HuH-7.5 (cell line): ENCODE data around the gene SLC39A5.
"Not testable (repeated sequence)": the region's sequence is repeated elsewhere in the genome, so short reads cannot be mapped to it uniquely, and the experiment has no call there.

Experiments
- DNase-seq: peaks from one replicate; pipeline ENCODE4 v3.0.0; 2011; ENCODE audit warnings: low spot score

The SLC39A5 gene, protein sequence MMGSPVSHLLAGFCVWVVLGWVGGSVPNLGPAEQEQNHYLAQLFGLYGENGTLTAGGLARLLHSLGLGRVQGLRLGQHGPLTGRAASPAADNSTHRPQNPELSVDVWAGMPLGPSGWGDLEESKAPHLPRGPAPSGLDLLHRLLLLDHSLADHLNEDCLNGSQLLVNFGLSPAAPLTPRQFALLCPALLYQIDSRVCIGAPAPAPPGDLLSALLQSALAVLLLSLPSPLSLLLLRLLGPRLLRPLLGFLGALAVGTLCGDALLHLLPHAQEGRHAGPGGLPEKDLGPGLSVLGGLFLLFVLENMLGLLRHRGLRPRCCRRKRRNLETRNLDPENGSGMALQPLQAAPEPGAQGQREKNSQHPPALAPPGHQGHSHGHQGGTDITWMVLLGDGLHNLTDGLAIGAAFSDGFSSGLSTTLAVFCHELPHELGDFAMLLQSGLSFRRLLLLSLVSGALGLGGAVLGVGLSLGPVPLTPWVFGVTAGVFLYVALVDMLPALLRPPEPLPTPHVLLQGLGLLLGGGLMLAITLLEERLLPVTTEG

DNA sequence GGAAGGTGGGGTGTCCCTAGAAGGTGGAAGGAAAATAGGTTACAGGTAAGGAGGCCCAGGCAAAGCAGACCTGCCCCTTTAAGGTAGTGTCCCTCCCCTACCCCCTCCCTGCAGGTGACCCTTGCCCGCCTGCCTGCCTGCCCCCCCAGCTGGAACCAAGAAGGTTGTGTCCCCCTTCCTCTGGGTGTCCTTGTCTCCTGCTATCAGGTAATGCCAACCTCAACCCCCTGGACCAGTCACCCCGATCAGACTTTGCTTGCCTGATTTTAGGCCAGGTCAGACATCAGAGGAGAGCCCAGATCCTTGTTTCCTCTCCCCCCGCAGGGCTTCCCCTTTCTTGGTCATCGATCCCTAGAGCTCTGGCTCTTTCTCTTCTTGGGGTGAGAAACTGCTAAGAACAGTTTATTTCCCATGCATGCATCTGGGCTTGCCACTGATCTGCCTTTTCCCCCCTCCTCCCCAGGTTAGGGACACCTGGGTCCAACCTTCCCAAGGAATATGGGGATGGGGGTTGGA, at the start of gene SLC39A5:
TSS of gene SLC39A5 (plus strand) at position 136 of the 516 bp plus-strand sequence. CDS start 1,224 bp downstream, outside the sequence.
- no peak for DNase-seq

GRCh38 chr12:56186957-56187356, 42.9 kb upstream of the SLC39A5 start:
- no peak for DNase-seq

- DNase-seq: no peak
Observed at GRCh38 chr12:56188131-56188777, 41.6 kb upstream of the SLC39A5 start.

DNA sequence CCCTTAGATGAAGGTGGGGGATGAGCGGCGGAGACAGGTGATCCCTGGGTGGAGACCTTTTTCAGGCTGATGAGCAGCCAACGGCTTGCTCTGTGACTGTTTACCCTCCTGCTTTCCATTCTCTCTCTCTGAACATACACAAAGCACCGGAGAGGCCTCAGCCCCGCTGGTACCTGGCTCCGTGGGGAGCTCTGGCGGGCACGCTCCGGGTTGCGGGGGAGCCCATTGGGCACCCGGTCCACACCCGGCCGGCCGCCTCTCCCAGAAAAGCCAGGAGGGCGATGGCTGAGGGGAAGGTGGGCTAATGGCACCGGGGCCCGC, 41.1 kb upstream of the SLC39A5 start:
- DNase-seq: peak; percentile 29

DNA sequence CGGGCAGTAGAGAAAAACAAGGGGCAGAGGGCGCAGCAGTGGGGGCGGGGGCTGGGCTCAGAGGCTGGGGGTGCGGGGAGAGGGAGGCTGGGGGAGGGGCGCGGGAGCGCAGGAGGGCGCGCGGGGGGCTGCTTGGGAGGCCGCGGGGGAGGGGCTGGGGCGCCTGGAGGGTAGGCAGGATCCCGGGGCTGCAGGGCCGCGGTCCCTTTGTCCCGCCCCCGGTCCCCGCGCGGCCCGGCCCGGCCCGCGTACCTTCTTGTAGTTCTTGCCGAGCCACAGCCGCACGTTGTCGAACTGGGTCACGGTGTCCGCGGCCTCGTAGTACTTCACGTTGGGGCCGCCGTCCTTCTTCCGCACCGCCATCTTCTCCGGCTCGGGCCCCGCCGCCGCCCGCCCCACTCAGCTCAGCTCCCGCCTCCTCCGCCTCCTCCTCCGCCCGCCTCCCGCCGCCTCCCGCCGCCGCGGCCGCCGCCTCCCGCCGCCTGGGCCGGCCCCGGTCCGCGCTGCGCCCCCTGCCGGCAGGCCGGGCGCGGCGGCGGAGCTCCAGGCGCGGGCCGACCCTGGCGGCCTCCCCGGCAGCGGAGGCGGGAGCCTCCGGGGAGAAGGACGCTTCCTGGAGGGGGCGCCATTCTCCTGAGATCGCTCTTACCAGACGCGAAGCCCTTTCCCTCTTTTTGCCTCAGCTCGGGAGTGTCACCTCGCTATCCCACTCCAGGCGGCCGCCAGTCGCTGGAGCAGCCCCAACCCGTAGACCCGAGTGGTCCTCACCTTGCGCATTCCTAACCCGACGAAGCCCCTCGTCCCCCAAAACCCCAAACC, 40.5 kb upstream of the SLC39A5 start, which contains the start of gene SMARCC2:
TSS of gene SMARCC2 (minus strand) at position 385 of the 819 bp plus-strand sequence. CDS start at position 363, 22 bp downstream.
- peak; percentile 80 for DNase-seq

DNA sequence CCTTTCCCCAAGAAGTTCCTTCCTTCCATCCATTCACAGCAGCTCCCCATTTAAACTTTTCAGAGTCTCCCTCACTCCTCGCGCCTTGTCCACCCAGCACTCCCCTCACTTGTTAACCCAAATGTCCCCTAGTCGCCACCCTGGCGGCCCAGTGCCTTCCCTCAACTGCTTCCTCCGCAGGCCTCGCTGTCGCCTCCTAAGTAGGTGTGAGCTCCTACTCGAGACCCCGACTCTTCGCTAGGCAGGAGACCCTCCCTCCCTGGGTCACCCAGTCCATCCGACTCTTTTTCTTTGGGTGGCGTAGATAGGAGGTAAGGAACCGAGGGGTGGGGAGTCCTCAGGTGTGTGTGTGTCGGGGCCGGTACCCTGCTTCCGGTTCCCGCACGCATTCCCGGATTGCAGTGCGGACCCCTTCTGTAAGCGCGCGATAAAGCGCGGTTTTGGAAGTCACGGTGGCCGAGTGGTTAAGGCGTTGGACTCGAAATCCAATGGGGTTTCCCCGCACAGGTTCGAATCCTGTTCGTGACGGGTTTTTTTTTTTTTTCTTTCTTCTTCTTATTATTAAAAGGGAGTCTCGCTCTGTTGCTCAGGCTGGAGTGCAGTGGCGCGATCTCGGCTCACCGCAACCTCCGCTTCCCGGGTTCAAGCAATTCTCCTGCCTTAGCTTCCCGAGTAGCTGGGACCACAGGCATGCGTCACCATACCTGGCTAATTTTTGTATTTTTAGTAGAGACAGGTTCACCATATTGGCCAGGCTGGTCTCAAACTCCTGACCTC, 39.7 kb upstream of the SLC39A5 start:
- DNase-seq: peak; percentile 79

DNA sequence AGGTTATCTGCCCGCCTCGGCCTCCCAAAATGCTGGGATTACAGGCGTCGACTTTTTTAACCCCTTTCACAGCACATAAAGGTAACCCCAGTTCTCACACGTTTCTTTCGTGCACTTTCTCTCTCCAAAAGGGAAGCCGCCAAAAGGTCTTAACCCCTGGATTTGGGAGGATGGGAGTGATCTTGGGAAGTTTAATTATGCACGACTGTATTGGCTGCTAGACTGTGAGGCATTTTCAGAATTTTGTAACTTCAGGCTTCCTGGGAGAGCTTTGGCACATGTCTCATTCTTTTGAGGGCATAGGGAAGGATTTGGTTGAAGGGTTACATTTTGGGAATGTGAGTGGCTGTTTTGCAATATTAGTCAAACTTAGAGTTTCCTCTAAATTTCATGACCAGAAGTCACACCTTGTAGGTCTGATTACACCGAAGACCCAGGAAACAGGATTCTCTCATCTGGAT, 39.1 kb upstream of the SLC39A5 start:
- DNase-seq: no peak

DNA sequence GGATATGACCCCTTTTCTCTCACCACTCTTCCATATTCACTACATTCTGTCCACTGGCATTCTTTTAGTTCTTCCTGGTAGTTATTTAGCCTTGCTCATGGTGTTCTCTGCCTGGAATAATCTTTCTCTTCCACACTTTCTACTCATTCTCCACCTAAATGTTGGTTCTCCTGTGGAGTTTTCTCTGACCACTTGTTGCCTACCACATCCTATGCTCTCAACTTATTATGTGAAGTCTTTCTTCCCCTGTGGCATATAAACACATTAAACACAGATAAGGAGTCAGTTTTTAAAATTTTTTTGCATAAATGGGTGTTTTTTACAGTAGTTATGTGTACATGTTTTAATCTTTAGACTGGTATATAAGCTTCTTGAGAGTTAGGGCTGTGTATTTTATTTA, 37.3 kb upstream of the SLC39A5 start:
- no peak for DNase-seq

GRCh38 chr12:56193025-56193578, 36.7 kb upstream of the SLC39A5 start:
- peak; percentile 66 for DNase-seq

- DNase-seq: not testable (repeated sequence)
Observed at GRCh38 chr12:56196818-56197550, 32.9 kb upstream of the SLC39A5 start.

- DNase-seq: no peak
Observed at GRCh38 chr12:56197921-56198635, 31.8 kb upstream of the SLC39A5 start.

DNA sequence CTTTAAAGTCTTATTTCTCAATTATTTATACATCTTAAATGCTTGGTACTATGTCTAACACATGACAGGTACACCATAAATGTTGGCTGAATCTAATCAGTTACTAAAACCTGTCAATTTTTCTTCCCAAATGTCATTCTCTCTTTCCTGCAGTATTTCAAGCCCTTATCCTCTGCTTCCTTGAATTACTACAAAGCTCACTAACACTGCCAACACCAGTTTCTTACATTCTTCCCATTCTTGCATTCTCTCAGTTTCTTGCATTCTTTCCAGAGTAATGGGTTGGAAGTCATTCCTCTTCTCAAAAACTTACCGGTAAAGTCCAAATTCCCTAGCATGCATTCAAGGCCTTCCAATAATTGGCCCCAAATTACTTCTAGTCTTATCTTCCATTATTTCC, 31.0 kb upstream of the SLC39A5 start:
- DNase-seq: no peak

- no peak for DNase-seq
Observed at GRCh38 chr12:56202366-56202765, 27.5 kb upstream of the SLC39A5 start.

DNA sequence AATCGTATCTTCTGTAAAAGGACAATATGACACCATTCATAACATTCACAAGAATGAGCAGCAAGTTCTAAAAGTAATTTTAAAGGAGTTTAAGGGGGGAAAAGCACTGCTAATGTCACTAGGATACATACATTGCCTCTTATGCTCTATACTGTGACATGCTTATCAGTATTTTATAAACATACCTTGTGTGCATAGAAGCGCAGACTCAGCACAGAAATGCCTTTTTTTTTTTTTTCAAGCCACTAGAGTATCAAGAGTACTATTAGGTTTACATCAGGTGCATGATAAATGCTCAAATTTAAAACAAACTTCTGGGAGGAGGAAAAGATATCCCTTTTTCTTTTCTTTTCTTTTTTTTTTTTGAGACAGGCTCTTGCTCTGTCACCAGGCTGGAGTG, 27.0 kb upstream of the SLC39A5 start:
- DNase-seq: no peak

DNA sequence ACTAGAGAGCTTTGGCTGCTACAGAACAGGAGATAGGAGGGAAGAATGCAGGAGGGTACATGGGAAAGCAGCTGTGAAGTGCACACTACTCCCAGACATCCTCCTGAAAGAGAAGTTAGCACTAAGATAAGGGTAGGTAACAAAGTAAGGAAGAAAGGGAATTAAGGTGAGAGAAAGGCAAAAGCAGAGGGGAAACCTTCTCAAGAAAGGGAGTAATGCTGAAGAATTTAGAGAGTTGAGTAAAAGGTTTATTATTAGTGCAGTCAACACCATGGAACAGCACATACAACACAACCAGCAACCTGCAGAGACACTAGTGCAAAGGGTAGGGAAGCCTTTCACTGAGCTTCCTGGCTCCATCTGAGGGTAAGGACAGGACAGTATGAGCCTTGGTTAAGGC, 25.6 kb upstream of the SLC39A5 start:
- DNase-seq: no peak

GRCh38 chr12:56205445-56205844, 24.4 kb upstream of the SLC39A5 start:
- DNase-seq: no peak

DNA sequence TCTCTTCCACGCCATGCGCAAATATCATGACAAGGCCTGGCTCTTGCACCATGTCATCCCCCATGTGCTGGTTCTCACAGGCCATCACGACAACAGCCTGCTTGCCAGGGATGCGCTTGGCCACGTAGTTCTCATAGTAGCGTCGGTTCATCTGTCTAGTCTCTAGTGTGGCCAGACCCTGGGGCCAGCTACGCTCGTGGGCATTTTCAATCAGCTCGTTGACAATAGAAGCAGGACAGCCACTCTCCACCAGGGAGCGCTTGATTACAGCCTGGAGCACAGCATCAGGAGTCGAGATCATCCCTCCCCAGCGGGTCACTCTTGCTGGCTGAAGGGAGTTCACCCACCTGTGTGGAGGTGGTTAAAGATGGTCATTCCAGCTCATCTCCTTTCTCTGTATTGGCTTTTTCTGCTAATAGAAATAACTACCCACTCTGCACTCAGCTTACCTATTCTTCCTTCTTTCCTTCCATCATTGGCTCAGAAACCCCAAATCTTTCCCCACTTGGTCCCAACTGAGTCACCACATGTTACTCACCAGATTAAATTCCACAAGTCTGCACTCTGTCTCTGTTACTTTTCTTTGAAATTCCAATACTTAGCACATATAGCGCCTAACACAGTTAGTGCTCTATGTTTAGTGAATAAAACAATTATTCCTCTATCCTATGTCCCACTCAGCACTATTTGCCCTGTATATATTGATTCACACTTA, 23.2 kb upstream of the SLC39A5 start:
- DNase-seq: peak; percentile 66

GRCh38 chr12:56208006-56208405, 21.8 kb upstream of the SLC39A5 start:
- DNase-seq: no peak

GRCh38 chr12:56212361-56212760, 17.5 kb upstream of the SLC39A5 start:
- no peak for DNase-seq
